GM12872 (cell line): Measurements from ENCODE around the gene MOSPD3.
A peak's percentile ranks its signal among the peaks of the same experiment; 100 is the strongest.

Experiments used
- CTCF ChIP-seq: IDR thresholded peaks from 3 replicates; pipeline ENCODE4 v1.5.1; 2011; ENCODE audit warnings: low read depth, mild to moderate bottlenecking, low read length, moderate library complexity; ENCODE audit not compliant: insufficient read depth

The MOSPD3 gene

GRCh38 chr7:100603726-100604027 lies 8.7 kb upstream of the MOSPD3 start:
- no peak for TF ChIP-seq CTCF

- peak; percentile 48 for TF ChIP-seq CTCF
Measured at GRCh38 chr7:100604028-100604975, 8.0 kb upstream of the MOSPD3 start.

- no peak for TF ChIP-seq CTCF
Measured at GRCh38 chr7:100604976-100605911, 7.1 kb upstream of the MOSPD3 start.

GRCh38 chr7:100606313-100606712 lies 6.0 kb upstream of the MOSPD3 start:
- TF ChIP-seq CTCF: no peak

GRCh38 chr7:100607111-100607510 lies 5.2 kb upstream of the MOSPD3 start:
- no peak for TF ChIP-seq CTCF

GRCh38 chr7:100609958-100610357 lies 2.4 kb upstream of the MOSPD3 start:
- TF ChIP-seq CTCF: no peak

GRCh38 chr7:100612730-100613390 lies 520 bp downstream of the MOSPD3 start:
- peak; percentile 32; the same call in 2 of the 3 replicates for TF ChIP-seq CTCF
